A673 (cell line): Measurements from ENCODE around the gene GXYLT2. TPM values are rescaled to one million over a fixed set of nuclear protein-coding genes. Genes with fewer than 3 reads are reported as not detected.

ENCODE experiments used
- BruUV-seq: library from RNA; stranded (reverse); fragments of 400-500 nt; replicated peaks from 2 replicates; lab custom pipeline; 2021; lab: Mats Ljungman, UMichigan
- CTCF ChIA-PET: fragments of 300-600 bp; sonication (Branson Sonifier 250); formaldehyde crosslinking; loops from one replicate; lab custom pipeline; 2022; ENCODE audit warnings: antibody characterized with exemption; lab: Charles Lee
- POLR2A ChIA-PET: fragments of 300-600 bp; sonication (Branson Sonifier 250); formaldehyde crosslinking; loops from one replicate; lab custom pipeline; 2022; ENCODE audit warnings: antibody characterized with exemption; ENCODE audit not compliant: low non-redundant PET; lab: Charles Lee
- DNase-seq: peaks from one replicate; pipeline ENCODE4 v3.0.0-alpha.2; 2015; ENCODE audit warnings: low spot score
- H3K27ac ChIP-seq: fragments of 200-600 bp; sonication (generic); 2 replicates; pipeline ENCODE4 v1.5.1; 2016; ENCODE audit warnings: mixed run types, low read depth, mild to moderate bottlenecking, mixed read lengths, antibody characterized with exemption, low read length; ENCODE audit not compliant: poor library complexity, severe bottlenecking
- H3K27me3 ChIP-seq: fragments of 200-600 bp; sonication (generic); replicated peaks from 2 replicates; pipeline ENCODE4 v1.6.1; 2017; ENCODE audit warnings: mixed run types, low read depth, mild to moderate bottlenecking, mixed read lengths, antibody characterized with exemption, low read length; ENCODE audit not compliant: insufficient read depth, poor library complexity
- H3K36me3 ChIP-seq: fragments of 200-600 bp; sonication (generic); 2 replicates; pipeline ENCODE4 v1.6.1; 2016; ENCODE audit warnings: mixed run types, mild to moderate bottlenecking, mixed read lengths, antibody characterized with exemption, low read length; ENCODE audit not compliant: insufficient read depth, poor library complexity, severe bottlenecking
- H3K4me1 ChIP-seq: fragments of 200-600 bp; sonication (generic); 2 replicates; pipeline ENCODE4 v1.6.1; 2017; ENCODE audit warnings: mixed run types, mild to moderate bottlenecking, mixed read lengths, antibody characterized with exemption, low read length; ENCODE audit not compliant: insufficient read depth, poor library complexity, severe bottlenecking
- H3K4me3 ChIP-seq: fragments of 200-600 bp; sonication (generic); 2 replicates; pipeline ENCODE4 v1.5.1; 2016; ENCODE audit warnings: low read depth, mixed run types, mild to moderate bottlenecking, mixed read lengths, low read length; ENCODE audit not compliant: poor library complexity, severe bottlenecking
- H3K9me3 ChIP-seq: fragments of 200-600 bp; sonication (generic); 2 replicates; pipeline ENCODE4 v1.6.1; 2016; ENCODE audit warnings: mixed run types, low read depth, mild to moderate bottlenecking, mixed read lengths, antibody characterized with exemption, low read length; ENCODE audit not compliant: poor library complexity, severe bottlenecking
- EZH2 ChIP-seq: fragments of 200-600 bp; sonication (generic); IDR thresholded peaks from 2 replicates; pipeline ENCODE4 v1.6.1; 2017; ENCODE audit warnings: borderline replicate concordance, low read depth, mild to moderate bottlenecking, mixed read lengths, antibody characterized with exemption, low read length; ENCODE audit not compliant: poor library complexity, severe bottlenecking
- intact Hi-C: fragments of 100-400 bp; cut with micrococcal nuclease; formaldehyde crosslinking; loops from one replicate; pipeline ENCODE4 v1.10.0; 2022; ENCODE audit not compliant: unreplicated experiment
- total RNA-seq: library from RNA; stranded (reverse); gene quantifications from 2 replicates; pipeline ENCODE4 v1.2.3, GENCODE V29; 2021
- TF ChIP-seq, protein P1 (sequence below): fragments of 300-800, 200-600 bp; sonication (generic); conservative IDR thresholded peaks from 2 replicates; pipeline ENCODE4 v1.5.1; 2017; ENCODE audit warnings: low read depth, mild to moderate bottlenecking, antibody characterized with exemption, low read length, moderate library complexity, mixed read lengths

Gene GXYLT2
- total RNA-seq, 1 experiment from 2014 or later: 10.7 TPM

DNA sequence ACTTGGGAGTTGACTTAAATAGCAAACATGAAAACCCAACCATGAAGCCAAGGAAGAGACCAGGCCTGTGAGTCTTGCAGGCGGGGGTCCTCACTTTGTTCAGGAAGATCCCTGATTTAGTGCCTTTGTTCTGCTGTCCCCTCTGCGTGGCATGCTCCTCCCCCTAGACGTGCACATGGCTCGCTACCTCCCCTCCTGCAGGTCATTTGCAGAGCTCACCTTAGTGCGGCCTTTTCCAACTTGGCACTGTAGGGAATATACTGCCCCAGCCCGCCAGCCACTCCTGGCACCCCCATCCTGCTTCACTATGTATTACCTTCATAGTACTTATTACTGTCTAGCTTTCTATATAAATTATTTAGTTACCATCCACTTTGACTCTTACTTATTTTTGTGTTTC is 18.3 kb downstream of the GXYLT2 start:
- intact Hi-C loops: no loop called here
- no peak for DNase-seq

DNA sequence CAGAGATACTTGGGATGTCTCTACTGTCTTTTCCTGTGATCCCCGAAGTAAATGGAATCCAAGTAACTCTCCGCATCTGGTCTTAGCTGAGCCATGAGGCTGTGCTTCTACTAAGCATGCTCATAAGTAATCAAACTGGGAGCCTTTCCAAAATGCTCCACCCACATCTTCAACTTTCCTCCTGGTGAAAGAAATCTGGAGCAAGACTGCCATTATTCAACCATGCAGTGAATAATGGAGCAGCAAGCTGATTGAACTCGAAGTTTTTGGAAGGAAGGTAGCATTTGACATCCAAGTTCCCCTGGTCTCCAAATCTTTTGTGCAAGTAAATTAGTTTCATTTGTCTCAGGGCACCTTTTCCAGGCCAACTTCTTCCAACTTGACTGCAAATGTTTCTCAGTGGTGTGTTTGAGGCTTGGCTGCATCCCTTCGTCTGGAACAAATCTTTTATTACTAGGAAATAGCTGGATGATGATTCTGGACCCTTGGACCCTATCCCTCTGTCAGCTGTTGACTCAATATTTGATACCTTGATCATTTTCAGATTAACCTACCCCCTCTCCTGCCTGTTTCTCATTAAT is 19.4 kb downstream of the GXYLT2 start:
- no peak for DNase-seq
- no peak overlapping the region for H3K4me3 ChIP-seq
- TF ChIP-seq EZH2: no peak
- TF ChIP-seq, protein P1, sequence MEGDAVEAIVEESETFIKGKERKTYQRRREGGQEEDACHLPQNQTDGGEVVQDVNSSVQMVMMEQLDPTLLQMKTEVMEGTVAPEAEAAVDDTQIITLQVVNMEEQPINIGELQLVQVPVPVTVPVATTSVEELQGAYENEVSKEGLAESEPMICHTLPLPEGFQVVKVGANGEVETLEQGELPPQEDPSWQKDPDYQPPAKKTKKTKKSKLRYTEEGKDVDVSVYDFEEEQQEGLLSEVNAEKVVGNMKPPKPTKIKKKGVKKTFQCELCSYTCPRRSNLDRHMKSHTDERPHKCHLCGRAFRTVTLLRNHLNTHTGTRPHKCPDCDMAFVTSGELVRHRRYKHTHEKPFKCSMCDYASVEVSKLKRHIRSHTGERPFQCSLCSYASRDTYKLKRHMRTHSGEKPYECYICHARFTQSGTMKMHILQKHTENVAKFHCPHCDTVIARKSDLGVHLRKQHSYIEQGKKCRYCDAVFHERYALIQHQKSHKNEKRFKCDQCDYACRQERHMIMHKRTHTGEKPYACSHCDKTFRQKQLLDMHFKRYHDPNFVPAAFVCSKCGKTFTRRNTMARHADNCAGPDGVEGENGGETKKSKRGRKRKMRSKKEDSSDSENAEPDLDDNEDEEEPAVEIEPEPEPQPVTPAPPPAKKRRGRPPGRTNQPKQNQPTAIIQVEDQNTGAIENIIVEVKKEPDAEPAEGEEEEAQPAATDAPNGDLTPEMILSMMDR: no peak
- CTCF ChIA-PET: no interaction called here
- BruUV-seq: no TSS peak
- no peak overlapping the region for H3K27ac ChIP-seq
- H3K36me3 ChIP-seq: no peaks in the 10 kb centered on the region
- POLR2A ChIA-PET: no interaction called here
- H3K9me3 ChIP-seq: no peaks in the 10 kb centered on the region
- no peaks in the 10 kb centered on the region for H3K4me1 ChIP-seq
- intact Hi-C loops: no loop called here
- H3K27me3 ChIP-seq: no peaks in the 10 kb centered on the region

More for the DNA sequence above, 18.3 kb downstream of the GXYLT2 start:
- H3K9me3 ChIP-seq: no peaks in the 10 kb centered on the region
- H3K4me3 ChIP-seq: no peak overlapping the region
- H3K27ac ChIP-seq: no peak overlapping the region
- no peaks in the 10 kb centered on the region for H3K36me3 ChIP-seq
- CTCF ChIA-PET: no interaction called here
- no peak for TF ChIP-seq EZH2
- TF ChIP-seq, protein P1: no peak
- POLR2A ChIA-PET: no interaction called here
- no peaks in the 10 kb centered on the region for H3K27me3 ChIP-seq
- no TSS peak for BruUV-seq
- no peaks in the 10 kb centered on the region for H3K4me1 ChIP-seq

DNA sequence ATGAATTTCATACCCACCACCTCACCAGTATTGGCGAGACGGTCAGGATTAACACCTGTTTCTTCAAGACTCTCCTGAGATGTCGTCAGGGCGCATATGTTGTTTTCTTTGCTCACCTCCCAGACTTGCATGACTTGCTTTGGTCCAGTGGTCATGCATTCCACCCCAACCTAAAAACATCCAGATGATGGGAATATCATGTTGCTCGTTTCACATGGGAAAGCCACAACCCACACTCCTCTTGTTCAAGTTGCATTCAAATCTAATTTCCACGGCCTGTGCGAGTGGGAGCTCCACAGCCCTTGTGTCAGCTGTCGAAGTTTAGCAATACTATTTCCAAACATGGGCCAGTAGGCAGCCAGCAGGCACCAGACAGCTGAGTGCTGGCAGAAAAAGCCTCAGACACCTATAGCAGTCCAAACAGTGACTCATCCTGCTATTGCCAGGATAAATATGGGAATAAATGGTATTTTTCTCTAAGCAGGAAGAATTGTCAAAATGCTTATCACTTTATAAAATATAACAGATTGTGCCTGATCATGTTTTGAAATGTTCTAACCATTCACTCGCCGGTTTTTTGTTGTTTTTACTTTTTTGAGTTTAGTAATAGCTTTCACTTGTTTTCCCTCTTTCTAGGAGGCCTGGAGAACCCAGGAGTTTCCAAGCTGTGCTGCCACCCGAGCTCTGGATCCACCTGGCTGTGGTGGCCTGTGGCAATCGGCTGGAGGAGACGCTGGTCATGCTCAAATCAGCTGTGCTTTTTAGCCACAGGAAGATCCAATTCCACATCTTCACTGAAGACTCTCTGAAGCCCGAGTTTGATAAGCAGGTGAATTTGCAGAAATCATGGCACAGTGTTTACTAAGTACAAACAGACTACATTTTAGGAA is 20.1 kb downstream of the GXYLT2 start:
- ChIA-PET CTCF (no interaction called here), POLR2A (no interaction called here)
- Histone ChIP-seq H3K9me3 (no peaks in the 10 kb centered on the region), H3K36me3 (no peaks in the 10 kb centered on the region), H3K27me3 (no peaks in the 10 kb centered on the region), H3K27ac (no peak overlapping the region), H3K4me1 (no peaks in the 10 kb centered on the region), H3K4me3 (no peak overlapping the region)
- TF ChIP-seq, protein P1: no peak
- no peak for TF ChIP-seq EZH2
- no peak for DNase-seq
- intact Hi-C loops: no loop called here
- no TSS peak for BruUV-seq
